Activated CD8-positive, alpha-beta T cell treated with anti-CD3 and anti-CD28 coated beads for 36 hours (primary cell): ENCODE measurements around the gene RAB4A. TPM values are rescaled to one million over a fixed set of nuclear protein-coding genes. Genes with fewer than 3 reads are reported as not detected.

ENCODE experiments used
- ATAC-seq: fragments of 200-7000 bp; cut with Tn5 transposase; one replicate; pipeline ENCODE4 v1.10.0; 2021; ENCODE audit warnings: mild to moderate bottlenecking, moderate library complexity
- CTCF ChIA-PET: fragments of 350-600 bp; sonication (Branson Sonifier 250); formaldehyde crosslinking; loops from one replicate; lab custom pipeline; 2021; ENCODE audit warnings: antibody characterized with exemption; lab: Charles Lee
- POLR2A ChIA-PET: fragments of 350-600 bp; sonication (Branson Sonifier 250); formaldehyde crosslinking; loops from one replicate; lab custom pipeline; 2021; ENCODE audit warnings: antibody characterized with exemption; lab: Charles Lee
- DNase-seq: peaks from one replicate; pipeline ENCODE4 v3.0.0-alpha.2; 2020
- H3K27ac Mint-ChIP-seq: one replicate; pipeline ENCODE4 v1.8.0; 2021; ENCODE audit warnings: mild to moderate bottlenecking, mixed read lengths
- H3K27me3 Mint-ChIP-seq: one replicate; pipeline ENCODE4 v1.8.0; 2021; ENCODE audit warnings: mixed read lengths
- H3K36me3 Mint-ChIP-seq: one replicate; pipeline ENCODE4 v1.8.0; 2021; ENCODE audit warnings: low read depth, mixed read lengths
- H3K4me1 Mint-ChIP-seq: one replicate; pipeline ENCODE4 v1.8.0; 2021; ENCODE audit warnings: low read depth, mixed read lengths
- H3K4me3 Mint-ChIP-seq: one replicate; pipeline ENCODE4 v1.8.0; 2021; ENCODE audit warnings: mild to moderate bottlenecking, moderate library complexity, mixed read lengths
- H3K9me3 Mint-ChIP-seq: one replicate; pipeline ENCODE4 v1.8.0; 2021; ENCODE audit warnings: mixed read lengths
- CTCF ChIP-seq: fragments of 200-600 bp; IDR thresholded peaks from one replicate; pipeline ENCODE4 v1.8.0; 2022; ENCODE audit warnings: antibody characterized with exemption, mild to moderate bottlenecking
- intact Hi-C: fragments of 100-400 bp; cut with micrococcal nuclease; formaldehyde crosslinking; loops from one replicate; pipeline ENCODE4 v1.10.0; 2022
- total RNA-seq, 2 experiments: library from RNA; stranded (reverse); gene quantifications; one replicate each; pipeline ENCODE4 v1.2.3, GENCODE V29; 2021

RAB4A gene
- total RNA-seq, 2 experiments from 2014 or later = 27.2 to 30.6 TPM

- no peaks in the 10 kb centered on the region for H3K27me3 Mint-ChIP-seq
- peaks cover 11% of the 10 kb centered on the region for H3K9me3 Mint-ChIP-seq
- TF ChIP-seq CTCF = no peak
Observed at GRCh38 chr1:229241390-229241789, 29.5 kb upstream of the RAB4A start.

GRCh38 chr1:229243638-229244037, 27.3 kb upstream of the RAB4A start:
- DNase-seq (no peak), ATAC-seq (no peak)
- Mint-ChIP-seq H3K9me3 (peaks cover 11% of the 10 kb centered on the region), H3K27me3 (no peaks in the 10 kb centered on the region), H3K4me3 (no peak overlapping the region), H3K4me1 (peaks cover under 1% of the 10 kb centered on the region), H3K36me3 (no peaks in the 10 kb centered on the region), H3K27ac (no peak overlapping the region)
- ChIA-PET POLR2A (interaction anchor here (1.3 kb wide), 1 partner anchor 13 kb away, joined by 4 read pairs; no protein-coding TSS in a partner anchor), CTCF (interaction anchor here (0.7 kb wide), 1 partner anchor 167 kb away, joined by 3 read pairs; no protein-coding TSS in a partner anchor)
- no peak for TF ChIP-seq CTCF
- intact Hi-C loops = no loop called here

More at GRCh38 chr1:229241390-229241789, 29.5 kb upstream of the RAB4A start:
- ChIA-PET POLR2A (no interaction called here), CTCF (no interaction called here)
- Mint-ChIP-seq H3K4me1 (no peaks in the 10 kb centered on the region), H3K27ac (no peak overlapping the region), H3K36me3 (no peaks in the 10 kb centered on the region), H3K4me3 (no peak overlapping the region)
- ATAC-seq (no peak), DNase-seq (no peak)
- intact Hi-C loops = no loop called here

GRCh38 chr1:229244091-229244490, 26.8 kb upstream of the RAB4A start:
- Mint-ChIP-seq H3K27me3 (no peaks in the 10 kb centered on the region), H3K27ac (no peak overlapping the region), H3K36me3 (no peaks in the 10 kb centered on the region), H3K4me1 (peaks cover 5% of the 10 kb centered on the region), H3K4me3 (no peak overlapping the region), H3K9me3 (peaks cover 11% of the 10 kb centered on the region)
- intact Hi-C loops = no loop called here
- no peak for TF ChIP-seq CTCF
- ATAC-seq (no peak), DNase-seq (no peak)
- ChIA-PET CTCF (interaction anchor here (0.7 kb wide), 1 partner anchor 167 kb away, joined by 3 read pairs; no protein-coding TSS in a partner anchor), POLR2A (interaction anchor here (1.3 kb wide), 1 partner anchor 14 kb away, joined by 4 read pairs; no protein-coding TSS in a partner anchor)

- TF ChIP-seq CTCF = no peak
- H3K27me3 Mint-ChIP-seq = no peaks in the 10 kb centered on the region
- H3K36me3 Mint-ChIP-seq = no peaks in the 10 kb centered on the region
- peaks cover 11% of the 10 kb centered on the region for H3K9me3 Mint-ChIP-seq
- no peak for DNase-seq
- POLR2A ChIA-PET = no interaction called here
- ATAC-seq = no peak
- H3K4me3 Mint-ChIP-seq = no peak overlapping the region
- H3K4me1 Mint-ChIP-seq = peaks cover 33% of the 10 kb centered on the region
- no peak overlapping the region for H3K27ac Mint-ChIP-seq
- CTCF ChIA-PET = no interaction called here
- intact Hi-C loops = no loop called here
Observed at GRCh38 chr1:229247871-229248270, 23.0 kb upstream of the RAB4A start.
